Measurements from ENCODE around the gene CDK17.
"Not testable (repeated sequence)": the region's sequence is repeated elsewhere in the genome, so short reads cannot be mapped to it uniquely, and the experiment has no call there.

Gene CDK17

GRCh38 chr12:96438330-96438729 is 38.1 kb upstream of the CDK17 start:
- TF ChIP-seq SUZ12 (IDR thresholded peaks at IDR 0.05; ENCODE audit: extremely low read depth, insufficient read depth, insufficient read length) (no peak), ZNF274 (IDR thresholded peaks at IDR 0.05; ENCODE audit: low read depth, low read length) (no peak), YY1 (IDR thresholded peaks at IDR 0.05; ENCODE audit: insufficient read depth, insufficient read length) (no peak)
- no peak for DNase-seq (ENCODE audit: low read depth, low spot score)
- H3K27me3 ChIP-seq (ENCODE audit: insufficient read depth, insufficient read length) = no peaks in the 10 kb centered on the region
- no peaks in the 10 kb centered on the region for H3K36me3 ChIP-seq (ENCODE audit: insufficient read depth, insufficient read length, low read length)
- H3K4me3 ChIP-seq (ENCODE audit: insufficient read length, low read depth) = no peak overlapping the region
- H3K9ac ChIP-seq (ENCODE audit: insufficient read length, low read depth) = no peak overlapping the region
- H3K4me1 ChIP-seq (ENCODE audit: insufficient read depth, insufficient read length) = no peaks in the 10 kb centered on the region
- H3K9me3 ChIP-seq (ENCODE audit: insufficient read depth, low read length) = no peaks in the 10 kb centered on the region

GRCh38 chr12:96437171-96437445 is 36.9 kb upstream of the CDK17 start:
- TF ChIP-seq ZNF274 (IDR thresholded peaks at IDR 0.05; ENCODE audit: low read depth, low read length) (no peak), YY1 (IDR thresholded peaks at IDR 0.05; ENCODE audit: insufficient read depth, insufficient read length) (no peak), SUZ12 (IDR thresholded peaks at IDR 0.05; ENCODE audit: extremely low read depth, insufficient read depth, insufficient read length) (no peak)
- H3K36me3 ChIP-seq (ENCODE audit: insufficient read depth, insufficient read length, low read length) = no peaks in the 10 kb centered on the region
- no peaks in the 10 kb centered on the region for H3K27me3 ChIP-seq (ENCODE audit: insufficient read depth, insufficient read length)
- H3K4me3 ChIP-seq (ENCODE audit: insufficient read length, low read depth) = no peak overlapping the region
- no peak for DNase-seq (ENCODE audit: low read depth, low spot score)
- no peaks in the 10 kb centered on the region for H3K9me3 ChIP-seq (ENCODE audit: insufficient read depth, low read length)
- H3K9ac ChIP-seq (ENCODE audit: insufficient read length, low read depth) = no peak overlapping the region
- no peaks in the 10 kb centered on the region for H3K4me1 ChIP-seq (ENCODE audit: insufficient read depth, insufficient read length)

GRCh38 chr12:96436366-96437170 is 36.3 kb upstream of the CDK17 start:
- Histone ChIP-seq H3K4me3 (ENCODE audit: insufficient read length, low read depth) (no peak overlapping the region), H3K9me3 (ENCODE audit: insufficient read depth, low read length) (no peaks in the 10 kb centered on the region), H3K4me1 (ENCODE audit: insufficient read depth, insufficient read length) (no peaks in the 10 kb centered on the region), H3K27me3 (ENCODE audit: insufficient read depth, insufficient read length) (no peaks in the 10 kb centered on the region), H3K36me3 (ENCODE audit: insufficient read depth, insufficient read length, low read length) (no peaks in the 10 kb centered on the region), H3K9ac (ENCODE audit: insufficient read length, low read depth) (no peak overlapping the region)
- no peak for DNase-seq (ENCODE audit: low read depth, low spot score)
- no peak for TF ChIP-seq YY1 (IDR thresholded peaks at IDR 0.05; ENCODE audit: insufficient read depth, insufficient read length)

GRCh38 chr12:96434107-96434506 is 33.9 kb upstream of the CDK17 start:
- no peak overlapping the region for H3K9ac ChIP-seq (ENCODE audit: insufficient read length, low read depth)

GRCh38 chr12:96432496-96433321 is 32.5 kb upstream of the CDK17 start:
- not testable (repeated sequence) for H3K9ac ChIP-seq (ENCODE audit: insufficient read length, low read depth); H3K36me3 ChIP-seq (ENCODE audit: insufficient read depth, insufficient read length, low read length); H3K9me3 ChIP-seq (ENCODE audit: insufficient read depth, low read length); H3K4me1 ChIP-seq (ENCODE audit: insufficient read depth, insufficient read length); DNase-seq (ENCODE audit: low read depth, low spot score); H3K27me3 ChIP-seq (ENCODE audit: insufficient read depth, insufficient read length); H3K4me3 ChIP-seq (ENCODE audit: insufficient read length, low read depth)

More at GRCh38 chr12:96434107-96434506, 33.9 kb upstream of the CDK17 start:
- DNase-seq (ENCODE audit: low read depth, low spot score) = no peak
- peaks cover 2% of the 10 kb centered on the region for H3K4me1 ChIP-seq (ENCODE audit: insufficient read depth, insufficient read length)
- H3K4me3 ChIP-seq (ENCODE audit: insufficient read length, low read depth) = no peak overlapping the region
- H3K9me3 ChIP-seq (ENCODE audit: insufficient read depth, low read length) = no peaks in the 10 kb centered on the region
- no peaks in the 10 kb centered on the region for H3K27me3 ChIP-seq (ENCODE audit: insufficient read depth, insufficient read length)
- no peaks in the 10 kb centered on the region for H3K36me3 ChIP-seq (ENCODE audit: insufficient read depth, insufficient read length, low read length)
- TF ChIP-seq ZNF274 (IDR thresholded peaks at IDR 0.05; ENCODE audit: low read depth, low read length) (no peak), SUZ12 (IDR thresholded peaks at IDR 0.05; ENCODE audit: extremely low read depth, insufficient read depth, insufficient read length) (no peak), YY1 (IDR thresholded peaks at IDR 0.05; ENCODE audit: insufficient read depth, insufficient read length) (no peak)

- Histone ChIP-seq H3K36me3 (ENCODE audit: insufficient read depth, insufficient read length, low read length) (no peaks in the 10 kb centered on the region), H3K27me3 (ENCODE audit: insufficient read depth, insufficient read length) (no peaks in the 10 kb centered on the region), H3K4me1 (ENCODE audit: insufficient read depth, insufficient read length) (peaks cover 2% of the 10 kb centered on the region), H3K9ac (ENCODE audit: insufficient read length, low read depth) (no peak overlapping the region), H3K4me3 (ENCODE audit: insufficient read length, low read depth) (no peak overlapping the region), H3K9me3 (ENCODE audit: insufficient read depth, low read length) (no peaks in the 10 kb centered on the region)
- peak; percentile 42 for DNase-seq (ENCODE audit: low read depth, low spot score)
- TF ChIP-seq SUZ12 (IDR thresholded peaks at IDR 0.05; ENCODE audit: extremely low read depth, insufficient read depth, insufficient read length) (no peak), YY1 (IDR thresholded peaks at IDR 0.05; ENCODE audit: insufficient read depth, insufficient read length) (no peak), ZNF274 (IDR thresholded peaks at IDR 0.05; ENCODE audit: low read depth, low read length) (no peak)
These were observed 30.8 kb upstream of the CDK17 start for GRCh38 chr12:96431067-96431466.

- Histone ChIP-seq H3K4me3 (ENCODE audit: insufficient read length, low read depth) (no peak overlapping the region), H3K9me3 (ENCODE audit: insufficient read depth, low read length) (no peaks in the 10 kb centered on the region), H3K36me3 (ENCODE audit: insufficient read depth, insufficient read length, low read length) (no peaks in the 10 kb centered on the region), H3K9ac (ENCODE audit: insufficient read length, low read depth) (no peak overlapping the region), H3K27me3 (ENCODE audit: insufficient read depth, insufficient read length) (no peaks in the 10 kb centered on the region), H3K4me1 (ENCODE audit: insufficient read depth, insufficient read length) (peaks cover 2% of the 10 kb centered on the region)
- TF ChIP-seq SUZ12 (IDR thresholded peaks at IDR 0.05; ENCODE audit: extremely low read depth, insufficient read depth, insufficient read length) (no peak), ZNF274 (IDR thresholded peaks at IDR 0.05; ENCODE audit: low read depth, low read length) (no peak), YY1 (IDR thresholded peaks at IDR 0.05; ENCODE audit: insufficient read depth, insufficient read length) (no peak)
- peak; percentile 38 for DNase-seq (ENCODE audit: low read depth, low spot score)
These were observed 27.1 kb upstream of the CDK17 start for GRCh38 chr12:96427269-96427729.

Measured in NT2/D1 (cell line).